OCI-LY3 (cell line): ENCODE measurements around the gene FALEC.
A peak's percentile ranks its signal among the peaks of the same experiment; 100 is the strongest.

Experiments used
- EZH2phosphoT487 ChIP-seq: fragments of 200-600 bp; shearing (Covaris generic); IDR thresholded peaks from 2 replicates; pipeline ENCODE4 v1.6.1; 2018; ENCODE audit warnings: antibody characterized with exemption, mixed run types, low read depth
- TF ChIP-seq, protein P1 (sequence below): fragments of 200-600, 300-600 bp; sonication (generic); IDR thresholded peaks from 2 replicates; pipeline ENCODE4 v1.5.1; 2014; ENCODE audit warnings: antibody characterized with exemption, low read length, low read depth

DNA sequence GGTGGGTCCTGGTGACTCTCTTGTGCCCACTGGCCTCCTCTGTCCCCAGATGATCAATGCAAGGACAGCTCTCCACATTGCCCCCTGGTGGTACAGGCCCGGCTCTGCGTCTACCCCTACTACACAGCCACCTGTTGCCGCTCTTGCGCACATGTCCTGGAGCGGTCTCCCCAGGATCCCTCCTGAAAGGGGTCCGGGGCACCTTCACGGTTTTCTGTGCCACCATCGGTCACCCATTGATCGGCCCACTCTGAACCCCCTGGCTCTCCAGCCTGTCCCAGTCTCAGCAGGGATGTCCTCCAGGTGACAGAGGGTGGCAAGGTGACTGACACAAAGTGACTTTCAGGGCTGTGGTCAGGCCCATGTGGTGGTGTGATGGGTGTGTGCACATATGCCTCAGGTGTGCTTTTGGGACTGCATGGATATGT lies 44.5 kb downstream of the FALEC start:
- TF ChIP-seq, protein P1, sequence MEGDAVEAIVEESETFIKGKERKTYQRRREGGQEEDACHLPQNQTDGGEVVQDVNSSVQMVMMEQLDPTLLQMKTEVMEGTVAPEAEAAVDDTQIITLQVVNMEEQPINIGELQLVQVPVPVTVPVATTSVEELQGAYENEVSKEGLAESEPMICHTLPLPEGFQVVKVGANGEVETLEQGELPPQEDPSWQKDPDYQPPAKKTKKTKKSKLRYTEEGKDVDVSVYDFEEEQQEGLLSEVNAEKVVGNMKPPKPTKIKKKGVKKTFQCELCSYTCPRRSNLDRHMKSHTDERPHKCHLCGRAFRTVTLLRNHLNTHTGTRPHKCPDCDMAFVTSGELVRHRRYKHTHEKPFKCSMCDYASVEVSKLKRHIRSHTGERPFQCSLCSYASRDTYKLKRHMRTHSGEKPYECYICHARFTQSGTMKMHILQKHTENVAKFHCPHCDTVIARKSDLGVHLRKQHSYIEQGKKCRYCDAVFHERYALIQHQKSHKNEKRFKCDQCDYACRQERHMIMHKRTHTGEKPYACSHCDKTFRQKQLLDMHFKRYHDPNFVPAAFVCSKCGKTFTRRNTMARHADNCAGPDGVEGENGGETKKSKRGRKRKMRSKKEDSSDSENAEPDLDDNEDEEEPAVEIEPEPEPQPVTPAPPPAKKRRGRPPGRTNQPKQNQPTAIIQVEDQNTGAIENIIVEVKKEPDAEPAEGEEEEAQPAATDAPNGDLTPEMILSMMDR = peak; percentile 97
- no peak for TF ChIP-seq EZH2phosphoT487
